HG02885 (cell line): Measurements from ENCODE around the gene KL.

ENCODE experiments used
- ATAC-seq: cut with Tn5 transposase; IDR thresholded peaks from one replicate; pipeline ENCODE4 v1.9.1; 2021; ENCODE audit warnings: mild to moderate bottlenecking; ENCODE audit not compliant: unreplicated experiment, poor library complexity

The KL gene

GRCh38 chr13:33016414-33017322 lies at the start of gene KL:
Gene KL, plus strand, starts transcription at chr13:33016423. Its CDS starts 18 bp downstream, at chr13:33016441.
- peak; percentile 43 for ATAC-seq

- no peak for ATAC-seq
These were observed 48.5 kb upstream of the KL start for GRCh38 chr13:32967584-32968182.

GRCh38 chr13:32968316-32968715 lies 47.9 kb upstream of the KL start:
- no peak for ATAC-seq

GRCh38 chr13:32968793-32969192 lies 47.4 kb upstream of the KL start:
- no peak for ATAC-seq

- peak; percentile 88 for ATAC-seq
These were observed 46.7 kb upstream of the KL start for GRCh38 chr13:32969516-32969941.

- no peak for ATAC-seq
These were observed 40.0 kb upstream of the KL start for GRCh38 chr13:32976056-32976805.

GRCh38 chr13:32976912-32977311 lies 39.3 kb upstream of the KL start:
- no peak for ATAC-seq

- ATAC-seq, result no peak
These were observed 38.9 kb upstream of the KL start for GRCh38 chr13:32977321-32977720.

GRCh38 chr13:32978278-32978677 lies 37.9 kb upstream of the KL start:
- ATAC-seq, result no peak

- no peak for ATAC-seq
These were observed 33.2 kb upstream of the KL start for GRCh38 chr13:32983058-32983457.

- no peak for ATAC-seq
These were observed 31.2 kb upstream of the KL start for GRCh38 chr13:32984857-32985626.

GRCh38 chr13:32986552-32986951 lies 29.7 kb upstream of the KL start:
- ATAC-seq, result no peak

- no peak for ATAC-seq
These were observed 28.8 kb upstream of the KL start for GRCh38 chr13:32987462-32987861.

GRCh38 chr13:32988608-32989289 lies 27.5 kb upstream of the KL start:
- no peak for ATAC-seq

- no peak for ATAC-seq
These were observed 26.9 kb upstream of the KL start for GRCh38 chr13:32989290-32989667.

- ATAC-seq, result no peak
These were observed 26.3 kb upstream of the KL start for GRCh38 chr13:32989942-32990341.

GRCh38 chr13:32993145-32993544 lies 23.1 kb upstream of the KL start:
- ATAC-seq, result no peak

GRCh38 chr13:32997399-32997798 lies 18.8 kb upstream of the KL start:
- no peak for ATAC-seq

- ATAC-seq, result no peak
These were observed 17.3 kb upstream of the KL start for GRCh38 chr13:32998966-32999365.

- ATAC-seq, result no peak
These were observed 15.9 kb upstream of the KL start for GRCh38 chr13:33000365-33000764.
